Activated T-helper 1 cell treated with anti-CD3 and anti-CD28 coated beads, Interleukin-12 subunit alpha, Interleukin-12 subunit beta, Interleukin-2, Interleukin-4 antibody, amounts not matched to agents 30 ng/mL and 10 ng/mL and 1 ng/mL, durations not matched to agents 14 hours and 24 hours and 36 hours (primary cell): Measurements from ENCODE around the gene RNU5B-1. TPM values are rescaled to one million over a fixed set of nuclear protein-coding genes. Genes with fewer than 3 reads are reported as not detected.

Source experiments
- DNase-seq: peaks from one replicate; pipeline ENCODE4 v3.0.0; 2021; ENCODE audit warnings: low spot score
- H3K27ac Mint-ChIP-seq: one replicate; pipeline ENCODE4 v1.8.0; 2021; ENCODE audit warnings: mild to moderate bottlenecking, mixed read lengths
- H3K27me3 Mint-ChIP-seq: one replicate; pipeline ENCODE4 v1.8.0; 2022; ENCODE audit warnings: mild to moderate bottlenecking, moderate library complexity, mixed read lengths; ENCODE audit not compliant: insufficient read depth
- H3K36me3 Mint-ChIP-seq: one replicate; pipeline ENCODE4 v1.8.0; 2021; ENCODE audit warnings: low read depth, mixed read lengths
- H3K4me1 Mint-ChIP-seq: one replicate; pipeline ENCODE4 v1.8.0; 2021; ENCODE audit warnings: low read depth, mixed read lengths
- H3K4me3 Mint-ChIP-seq: one replicate; pipeline ENCODE4 v1.8.0; 2021; ENCODE audit warnings: mild to moderate bottlenecking, moderate library complexity, mixed read lengths
- H3K9me3 Mint-ChIP-seq: one replicate; pipeline ENCODE4 v1.8.0; 2021; ENCODE audit warnings: mixed read lengths
- intact Hi-C: fragments of 100-400 bp; cut with micrococcal nuclease; formaldehyde crosslinking; loops from one replicate; pipeline ENCODE4 v1.15.1; 2024
- total RNA-seq: library from RNA; stranded (reverse); gene quantifications from 2 replicates; pipeline ENCODE4 v1.2.3, GENCODE V29; 2022

The RNU5B-1 gene
- total RNA-seq, 1 donor from 2014 or later: not detected

DNA sequence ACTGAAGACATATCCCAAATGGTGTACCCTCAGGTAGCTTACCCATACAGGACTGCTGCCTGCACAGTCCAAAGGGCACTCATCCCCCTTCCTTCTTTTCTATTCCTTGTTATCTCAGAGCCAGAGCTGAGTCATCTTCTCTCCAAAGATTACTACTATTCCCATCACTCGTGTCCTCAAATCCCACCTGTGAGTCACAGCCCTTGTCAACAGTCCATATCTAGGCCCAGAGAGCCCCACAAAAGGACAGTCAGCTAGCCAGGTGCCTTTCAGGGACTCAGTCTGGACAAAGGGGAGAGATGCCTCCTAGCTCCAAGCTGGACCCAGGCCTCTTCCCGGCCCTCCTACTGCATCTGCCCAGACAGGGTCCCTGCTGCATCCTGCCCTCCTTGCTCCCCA, 28.8 kb upstream of the RNU5B-1 start:
- Mint-ChIP-seq H3K27me3 (no peaks in the 10 kb centered on the region), H3K4me1 (peaks cover 25% of the 10 kb centered on the region), H3K27ac (no peak overlapping the region), H3K36me3 (peaks cover 2% of the 10 kb centered on the region), H3K9me3 (no peaks in the 10 kb centered on the region), H3K4me3 (no peak overlapping the region)
- intact Hi-C loops: no loop called here
- DNase-seq: no peak

GRCh38 chr15:65277015-65277414, 27.5 kb upstream of the RNU5B-1 start:
- H3K27me3 Mint-ChIP-seq: no peaks in the 10 kb centered on the region

GRCh38 chr15:65278480-65278879, 26.0 kb upstream of the RNU5B-1 start:
- DNase-seq: no peak
- Mint-ChIP-seq H3K4me1 (peaks cover 30% of the 10 kb centered on the region), H3K27me3 (no peaks in the 10 kb centered on the region), H3K27ac (no peak overlapping the region), H3K9me3 (no peaks in the 10 kb centered on the region), H3K36me3 (peaks cover 6% of the 10 kb centered on the region), H3K4me3 (no peak overlapping the region)
- intact Hi-C loops: no loop called here

More at GRCh38 chr15:65277015-65277414, 27.5 kb upstream of the RNU5B-1 start:
- H3K4me3 Mint-ChIP-seq: no peak overlapping the region
- peaks cover 2% of the 10 kb centered on the region for H3K36me3 Mint-ChIP-seq
- no peak overlapping the region for H3K27ac Mint-ChIP-seq
- H3K9me3 Mint-ChIP-seq: no peaks in the 10 kb centered on the region
- intact Hi-C loops: no loop called here
- H3K4me1 Mint-ChIP-seq: peaks cover 25% of the 10 kb centered on the region
- no peak for DNase-seq

- intact Hi-C loops: loop anchor here (1.0 to 5.0 kb wide), 7 partner anchors 11 to 461 kb away; partner anchors contain the start of genes CLPX, PDCD7, PIF1 and RNU5A-1
- Mint-ChIP-seq H3K27ac (peak overlapping the region; percentile 73), H3K27me3 (no peaks in the 10 kb centered on the region), H3K4me1 (peaks cover 27% of the 10 kb centered on the region), H3K36me3 (peaks cover 9% of the 10 kb centered on the region), H3K9me3 (no peaks in the 10 kb centered on the region), H3K4me3 (peak overlapping the region; percentile 86)
- DNase-seq: no peak
These were observed 19.0 kb upstream of the RNU5B-1 start for GRCh38 chr15:65285291-65286068.

GRCh38 chr15:65286069-65286703, 18.3 kb upstream of the RNU5B-1 start:
- no peaks in the 10 kb centered on the region for H3K27me3 Mint-ChIP-seq
- no peaks in the 10 kb centered on the region for H3K9me3 Mint-ChIP-seq
- H3K4me1 Mint-ChIP-seq: peaks cover 27% of the 10 kb centered on the region
- DNase-seq: peak; percentile 34
- intact Hi-C loops: loop anchor here (1.0 to 5.0 kb wide), 7 partner anchors 10 to 461 kb away; partner anchors contain the start of genes CLPX, PDCD7, PIF1 and RNU5A-1
- peak overlapping the region; percentile 73 for H3K27ac Mint-ChIP-seq
- peaks cover 9% of the 10 kb centered on the region for H3K36me3 Mint-ChIP-seq
- peak overlapping the region; percentile 86 for H3K4me3 Mint-ChIP-seq

DNA sequence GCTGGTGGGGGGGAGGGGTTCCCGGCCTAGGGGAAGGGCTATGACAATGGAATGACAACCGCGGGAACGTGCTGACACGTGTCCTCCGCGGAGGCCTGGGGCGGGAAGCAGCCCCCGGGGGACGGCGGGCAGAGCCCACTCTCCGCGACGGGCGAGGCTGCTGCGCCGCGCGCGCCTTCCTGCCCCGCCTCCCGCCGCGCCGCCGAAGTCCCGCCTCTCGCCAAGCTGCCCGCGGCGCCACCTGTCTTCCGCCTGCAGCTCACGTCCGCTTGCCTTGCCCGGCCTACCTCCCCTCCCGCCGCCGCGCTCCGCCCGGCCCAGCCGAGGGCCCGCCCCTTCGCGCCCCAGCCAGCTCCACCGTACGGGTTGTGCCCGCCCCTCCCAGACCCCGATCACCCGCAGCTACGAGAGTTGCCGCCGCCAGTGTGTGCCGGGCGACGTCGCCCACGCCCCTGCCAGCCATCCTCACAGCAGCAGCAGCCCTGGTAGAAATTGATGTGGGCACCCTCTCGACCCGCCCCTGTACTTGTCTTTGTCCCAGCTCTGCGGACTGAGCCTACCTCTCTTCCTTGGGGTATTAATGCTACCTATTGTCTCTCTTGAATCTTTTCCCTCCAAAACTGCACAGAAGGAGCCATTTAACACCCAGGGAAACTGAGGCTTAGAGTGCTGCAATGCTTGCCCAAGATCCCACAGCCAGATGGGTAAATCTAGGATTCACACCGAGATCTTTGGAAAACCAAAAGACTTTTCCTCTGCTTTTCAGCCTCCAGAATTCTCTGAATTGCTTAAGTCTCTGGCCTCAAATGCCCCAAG, 17.6 kb upstream of the RNU5B-1 start, which contains the start of gene PARP16:
PARP16 (minus strand) TSS at position 180 of the 816 bp plus-strand sequence. CDS start 457 bp downstream, outside the sequence.
- Mint-ChIP-seq H3K4me1 (peaks cover 27% of the 10 kb centered on the region), H3K4me3 (peak within 1 kb of the TSS; percentile 86), H3K9me3 (no peaks in the 10 kb centered on the region), H3K27ac (peak within 1 kb of the TSS; percentile 76), H3K36me3 (peaks cover 9% of the 10 kb centered on the region), H3K27me3 (no peaks in the 10 kb centered on the region)
- intact Hi-C loops: loop anchor here (1.0 to 5.0 kb wide), 7 partner anchors 9 to 462 kb away; partner anchors contain the start of genes CLPX, PDCD7, PIF1 and RNU5A-1
- peak; percentile 90 for DNase-seq

DNA sequence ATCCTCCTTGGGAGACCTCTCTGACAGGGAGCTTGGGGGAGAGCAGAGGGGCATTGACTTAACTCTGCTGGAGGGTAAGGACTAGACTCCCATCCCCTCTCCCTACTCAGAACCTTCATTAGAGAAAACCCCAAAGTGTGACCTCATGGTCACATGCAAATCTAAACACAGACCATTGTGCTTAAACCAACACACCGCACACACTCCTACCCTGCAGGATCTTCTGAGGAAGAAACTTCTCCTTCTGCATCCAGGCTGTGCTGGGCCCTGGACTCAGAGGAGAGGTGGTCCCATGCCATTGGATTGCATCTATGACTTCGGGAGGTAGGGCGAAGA, 17.0 kb upstream of the RNU5B-1 start:
- Mint-ChIP-seq H3K9me3 (no peaks in the 10 kb centered on the region), H3K36me3 (peaks cover 9% of the 10 kb centered on the region)
- intact Hi-C loops: loop anchor here (2.0 to 5.0 kb wide), 3 partner anchors 40 to 463 kb away; partner anchors contain the start of gene PIF1

DNA sequence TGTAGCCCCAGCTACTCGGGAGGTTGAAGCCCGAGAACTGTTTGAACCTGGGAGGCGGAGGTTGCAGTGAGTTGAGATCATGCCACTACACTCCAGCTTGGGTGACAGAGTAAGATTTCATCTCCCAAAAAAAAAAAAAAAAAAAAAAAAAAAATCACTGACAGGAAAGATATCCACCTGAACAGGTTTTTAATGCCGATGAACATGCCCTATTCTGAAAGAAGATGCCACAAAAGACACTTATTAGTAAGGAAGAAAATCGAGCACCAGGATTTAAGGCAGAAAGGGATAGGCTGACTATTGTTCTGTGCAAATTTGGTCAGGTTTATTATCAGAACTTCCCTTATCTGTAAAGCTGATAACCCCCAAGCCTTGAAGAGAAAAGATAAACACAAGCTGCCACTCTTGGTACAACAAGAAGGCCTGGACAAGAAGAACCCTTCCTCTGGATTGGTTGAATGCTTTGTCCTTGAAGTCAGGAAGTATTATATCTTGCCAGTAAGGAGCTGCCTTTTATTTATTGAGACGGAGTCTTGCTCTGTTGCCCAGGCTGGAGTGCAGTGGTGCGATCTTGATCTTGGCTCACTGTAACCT, 15.1 kb upstream of the RNU5B-1 start:
- DNase-seq: no peak
- Mint-ChIP-seq H3K9me3 (no peaks in the 10 kb centered on the region), H3K4me3 (no peak overlapping the region), H3K27ac (no peak overlapping the region), H3K27me3 (no peaks in the 10 kb centered on the region), H3K36me3 (no peaks in the 10 kb centered on the region), H3K4me1 (peaks cover 29% of the 10 kb centered on the region)
- intact Hi-C loops: loop anchor here (5.0 kb wide), 1 partner anchor 42 kb away; no protein-coding TSS in a partner anchor

More for the DNA sequence above, 17.0 kb upstream of the RNU5B-1 start:
- H3K4me1 Mint-ChIP-seq: peaks cover 29% of the 10 kb centered on the region
- DNase-seq: no peak
- H3K4me3 Mint-ChIP-seq: peak overlapping the region; percentile 86
- H3K27ac Mint-ChIP-seq: peak overlapping the region; percentile 76
- no peaks in the 10 kb centered on the region for H3K27me3 Mint-ChIP-seq

GRCh38 chr15:65290228-65290627, 14.2 kb upstream of the RNU5B-1 start:
- Mint-ChIP-seq H3K4me3 (no peak overlapping the region), H3K4me1 (peaks cover 28% of the 10 kb centered on the region), H3K27me3 (no peaks in the 10 kb centered on the region), H3K36me3 (no peaks in the 10 kb centered on the region), H3K27ac (no peak overlapping the region), H3K9me3 (no peaks in the 10 kb centered on the region)
- DNase-seq: no peak
- intact Hi-C loops: no loop called here

GRCh38 chr15:65292938-65293518, 11.4 kb upstream of the RNU5B-1 start:
- Mint-ChIP-seq H3K27me3 (no peaks in the 10 kb centered on the region), H3K27ac (no peak overlapping the region), H3K9me3 (no peaks in the 10 kb centered on the region), H3K4me1 (peaks cover 25% of the 10 kb centered on the region), H3K36me3 (no peaks in the 10 kb centered on the region), H3K4me3 (no peak overlapping the region)
- no peak for DNase-seq
- intact Hi-C loops: no loop called here

GRCh38 chr15:65298731-65299130, 5.7 kb upstream of the RNU5B-1 start:
- Mint-ChIP-seq H3K9me3 (no peaks in the 10 kb centered on the region), H3K4me3 (peak overlapping the region; percentile 86), H3K4me1 (peaks cover 30% of the 10 kb centered on the region), H3K27ac (peak overlapping the region; percentile 48), H3K36me3 (peaks cover 2% of the 10 kb centered on the region), H3K27me3 (no peaks in the 10 kb centered on the region)
- DNase-seq: no peak
- intact Hi-C loops: no loop called here
